ENCODE measurements around the gene GFRA4. TPM values are rescaled to one million over a fixed set of nuclear protein-coding genes. Genes with fewer than 3 reads are reported as not detected.
A peak's percentile ranks its signal among the peaks of the same experiment; 100 is the strongest.

Gene GFRA4, protein sequence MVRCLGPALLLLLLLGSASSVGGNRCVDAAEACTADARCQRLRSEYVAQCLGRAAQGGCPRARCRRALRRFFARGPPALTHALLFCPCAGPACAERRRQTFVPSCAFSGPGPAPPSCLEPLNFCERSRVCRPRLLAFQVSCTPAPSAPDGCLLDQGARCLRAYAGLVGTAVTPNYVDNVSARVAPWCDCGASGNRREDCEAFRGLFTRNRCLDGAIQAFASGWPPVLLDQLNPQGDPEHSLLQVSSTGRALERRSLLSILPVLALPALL
- 0.17 TPM for polyA plus RNA-seq (ENCODE audit: insufficient read length)
- long read RNA-seq, donor 1, result 0 reads
- long read RNA-seq, donor 2, result 0 reads
- long read RNA-seq, donor 3, result 0 reads
- long read RNA-seq, donor 4, result 0 reads
- long read RNA-seq, donor 5, result 0 reads
- long read RNA-seq, donor 6, result 0 reads
- long read RNA-seq, donor 7, result 0 reads
- long read RNA-seq, donor 8, result 0 reads

GRCh38 chr20:3663031-3663701 is at the start of gene GFRA4:
Gene GFRA4, minus strand, starts transcription at chr20:3663399. Its CDS starts 0 bp downstream, at chr20:3663399.
- no peak for DNase-seq

DNA sequence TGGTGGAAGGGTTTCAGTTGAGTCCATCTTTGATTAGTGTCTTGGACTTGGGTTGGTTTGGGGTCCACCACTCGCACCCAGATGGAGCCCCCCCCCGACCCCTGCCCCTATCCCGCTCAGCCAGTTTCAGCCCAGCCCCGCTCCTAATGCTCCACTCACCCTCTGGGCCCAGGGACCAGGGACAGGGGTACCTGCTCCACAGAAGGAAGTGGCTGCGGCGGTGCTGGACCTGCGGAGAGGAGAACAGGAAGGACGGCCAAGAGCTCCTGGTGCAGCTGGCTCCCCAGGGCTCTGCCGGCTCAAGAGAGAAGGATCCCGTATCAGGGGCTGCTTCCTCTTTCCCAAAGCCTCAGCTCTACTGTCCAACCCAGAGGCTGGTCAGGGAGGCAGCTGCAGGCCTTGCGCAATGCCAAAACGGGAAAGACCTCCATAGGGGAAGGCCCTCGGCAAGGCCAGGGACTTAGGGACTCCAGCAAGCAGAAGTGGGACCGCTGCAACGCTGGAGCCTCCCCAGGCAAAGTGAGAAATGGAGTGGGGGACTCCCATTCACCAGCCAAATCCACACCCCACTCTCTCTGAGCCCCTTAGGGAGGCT is 49.2 kb upstream of the GFRA4 start, which contains the start of gene SIGLEC1:
Gene SIGLEC1 (minus strand): TSS at position 322 of the 595 bp plus-strand sequence. CDS start 5,472 bp downstream, outside the sequence.
- DNase-seq, result no peak

- DNase-seq, result no peak
Measured at GRCh38 chr20:3711484-3711941, 48.3 kb upstream of the GFRA4 start.

DNA sequence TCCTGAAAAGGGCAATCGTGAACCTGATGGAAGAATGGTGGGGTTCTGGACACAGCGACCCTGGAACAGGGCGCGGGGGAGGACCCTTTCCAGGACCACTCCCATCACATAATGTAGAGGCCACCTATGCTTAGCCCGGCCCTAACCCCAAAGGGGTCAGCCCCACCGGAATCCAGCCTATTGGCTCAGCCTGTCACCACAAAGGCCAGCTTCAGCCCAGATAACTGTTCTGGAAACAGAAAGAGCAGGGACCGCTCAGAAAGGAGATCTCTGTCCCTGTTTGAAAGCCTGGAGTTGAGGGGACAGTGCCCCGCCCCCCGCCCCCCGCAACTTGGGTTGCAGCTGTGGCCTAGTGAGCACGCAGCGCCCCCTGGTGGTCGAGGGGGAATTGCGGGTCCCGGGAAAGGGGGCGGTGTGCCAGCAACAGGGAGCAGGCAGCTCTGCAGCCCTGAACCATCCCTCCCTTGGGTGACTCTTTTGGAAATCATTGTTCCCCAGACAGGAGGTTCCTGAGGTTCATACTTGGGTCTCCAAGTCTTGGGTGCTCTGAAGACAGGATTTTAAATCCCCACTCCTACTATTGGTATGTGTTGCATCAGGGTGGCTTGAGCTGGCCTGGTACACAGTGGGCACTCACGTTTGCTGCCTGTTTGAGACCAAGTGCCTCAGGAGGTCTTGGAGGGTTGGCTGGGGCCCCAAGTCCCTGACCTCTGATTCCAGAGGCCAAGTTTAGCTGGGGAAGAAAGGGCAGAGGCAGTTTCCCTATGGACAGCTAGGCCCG is 47.7 kb upstream of the GFRA4 start:
- peak; percentile 56 for DNase-seq

GRCh38 chr20:3710011-3710466 is 46.8 kb upstream of the GFRA4 start:
- no peak for DNase-seq

DNA sequence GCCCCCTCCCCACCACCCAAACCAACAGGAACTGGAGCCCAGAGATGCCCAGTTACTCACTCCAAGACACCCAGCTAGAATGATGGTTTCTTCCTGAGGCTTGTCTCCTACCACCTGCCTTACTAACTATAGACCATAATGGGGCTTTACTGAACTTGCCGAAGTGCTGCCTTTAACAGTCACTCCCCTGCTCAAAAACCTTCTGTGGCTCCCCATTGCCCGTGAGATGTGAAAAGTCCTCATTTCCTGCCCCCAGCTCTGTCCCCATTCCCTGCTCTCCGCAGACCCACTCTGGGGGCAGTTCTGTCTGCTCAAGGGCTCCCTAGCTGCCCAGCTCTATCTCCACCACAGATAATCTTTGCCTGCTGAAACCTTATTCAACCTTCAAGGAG is 44.3 kb upstream of the GFRA4 start:
- no peak for DNase-seq

DNA sequence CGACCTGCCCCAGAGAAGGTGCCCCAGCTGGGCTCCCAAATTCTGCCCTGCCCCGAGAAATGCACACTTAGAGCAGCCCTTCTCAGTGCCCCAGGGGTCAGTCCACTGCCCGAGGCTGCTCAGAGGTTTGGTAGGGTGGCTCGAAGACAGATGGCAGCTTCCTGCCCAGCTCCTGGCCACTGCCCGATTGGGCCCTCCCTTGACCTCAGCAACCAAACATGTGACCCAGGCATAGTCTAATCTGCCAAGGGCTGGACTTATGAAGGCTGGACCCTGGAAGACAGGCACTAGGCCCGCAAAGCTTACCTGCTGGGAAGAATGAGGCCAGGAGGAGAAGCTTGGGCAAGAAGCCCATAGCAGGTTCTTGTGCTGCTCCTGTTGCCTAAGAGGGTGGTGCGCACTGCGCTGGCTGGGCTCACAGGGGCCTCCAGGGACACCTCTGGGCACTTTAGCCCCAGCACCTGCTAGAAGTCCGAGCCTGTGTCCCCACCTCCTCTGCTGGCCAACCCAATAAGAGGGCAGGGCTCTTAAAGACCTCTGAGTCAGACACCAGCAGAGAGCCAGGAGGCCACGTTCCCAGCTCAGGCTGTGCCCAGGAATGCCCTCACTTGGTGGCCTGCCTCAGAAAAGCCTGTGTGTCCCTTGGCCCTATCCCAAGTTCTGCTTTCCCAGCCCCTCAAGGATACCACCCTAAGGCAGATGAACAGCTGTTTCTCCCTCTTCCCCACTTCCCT is 43.7 kb upstream of the GFRA4 start:
- DNase-seq, result no peak

DNA sequence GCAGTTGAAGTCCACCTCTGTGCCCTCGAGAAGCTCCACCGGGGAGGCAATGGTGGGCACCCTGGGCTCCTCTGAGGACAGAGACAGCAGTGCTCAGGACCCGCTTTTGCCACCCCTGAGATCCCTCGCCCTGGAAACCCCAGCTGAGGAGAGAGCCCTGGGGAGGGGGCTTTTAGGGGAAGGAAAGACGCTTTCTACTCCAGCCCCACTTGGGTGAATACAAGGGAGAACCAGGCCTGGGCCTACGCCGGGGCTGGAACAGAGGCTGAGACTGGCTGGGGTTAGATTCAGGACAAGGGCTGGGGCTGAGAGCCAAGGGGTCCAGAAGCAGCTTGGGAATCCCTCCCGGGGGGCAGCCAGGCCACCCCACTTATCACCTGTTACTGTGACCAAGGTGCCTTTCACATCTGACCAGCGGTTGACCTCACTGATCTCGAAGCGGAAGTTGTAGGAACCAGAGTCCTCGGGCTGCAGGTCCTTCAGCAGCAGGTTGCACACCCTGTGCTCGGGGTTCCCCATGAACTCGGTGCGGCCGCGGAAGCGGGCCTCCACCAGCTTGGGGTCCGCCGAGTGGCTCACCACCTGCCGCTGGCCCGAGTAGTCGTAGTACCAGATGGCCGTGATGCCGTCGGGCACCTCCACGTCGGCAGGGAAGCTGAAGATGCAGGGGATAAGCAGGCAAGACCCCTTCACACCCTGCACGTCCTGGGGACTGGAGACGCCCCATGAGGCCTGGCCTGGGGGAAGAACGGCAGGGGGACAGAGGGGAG is 43.0 kb upstream of the GFRA4 start:
- no peak for DNase-seq

GRCh38 chr20:3705491-3705969 is 42.3 kb upstream of the GFRA4 start:
- no peak for DNase-seq

DNA sequence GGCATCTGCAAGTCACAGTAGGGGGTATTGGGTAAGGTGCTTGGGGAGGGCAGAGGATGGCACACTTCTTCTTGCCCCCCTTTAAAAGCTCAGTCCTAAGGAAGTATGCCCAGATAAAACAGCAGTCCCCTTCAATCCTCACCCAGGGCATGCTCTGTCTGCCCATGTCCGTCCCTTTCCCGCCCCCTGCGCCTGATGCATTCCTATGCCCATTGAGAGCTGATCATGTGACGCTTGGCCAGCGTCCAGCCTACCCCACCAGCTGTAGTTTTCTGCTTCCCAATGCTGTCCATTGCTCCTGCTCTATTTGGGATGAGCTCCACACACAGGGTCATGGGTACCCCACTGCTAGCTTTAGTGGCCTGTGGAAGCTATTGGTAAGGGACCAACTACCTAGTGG is 40.9 kb upstream of the GFRA4 start:
- no peak for DNase-seq

GRCh38 chr20:3702611-3703391 is 39.6 kb upstream of the GFRA4 start:
- no peak for DNase-seq

DNA sequence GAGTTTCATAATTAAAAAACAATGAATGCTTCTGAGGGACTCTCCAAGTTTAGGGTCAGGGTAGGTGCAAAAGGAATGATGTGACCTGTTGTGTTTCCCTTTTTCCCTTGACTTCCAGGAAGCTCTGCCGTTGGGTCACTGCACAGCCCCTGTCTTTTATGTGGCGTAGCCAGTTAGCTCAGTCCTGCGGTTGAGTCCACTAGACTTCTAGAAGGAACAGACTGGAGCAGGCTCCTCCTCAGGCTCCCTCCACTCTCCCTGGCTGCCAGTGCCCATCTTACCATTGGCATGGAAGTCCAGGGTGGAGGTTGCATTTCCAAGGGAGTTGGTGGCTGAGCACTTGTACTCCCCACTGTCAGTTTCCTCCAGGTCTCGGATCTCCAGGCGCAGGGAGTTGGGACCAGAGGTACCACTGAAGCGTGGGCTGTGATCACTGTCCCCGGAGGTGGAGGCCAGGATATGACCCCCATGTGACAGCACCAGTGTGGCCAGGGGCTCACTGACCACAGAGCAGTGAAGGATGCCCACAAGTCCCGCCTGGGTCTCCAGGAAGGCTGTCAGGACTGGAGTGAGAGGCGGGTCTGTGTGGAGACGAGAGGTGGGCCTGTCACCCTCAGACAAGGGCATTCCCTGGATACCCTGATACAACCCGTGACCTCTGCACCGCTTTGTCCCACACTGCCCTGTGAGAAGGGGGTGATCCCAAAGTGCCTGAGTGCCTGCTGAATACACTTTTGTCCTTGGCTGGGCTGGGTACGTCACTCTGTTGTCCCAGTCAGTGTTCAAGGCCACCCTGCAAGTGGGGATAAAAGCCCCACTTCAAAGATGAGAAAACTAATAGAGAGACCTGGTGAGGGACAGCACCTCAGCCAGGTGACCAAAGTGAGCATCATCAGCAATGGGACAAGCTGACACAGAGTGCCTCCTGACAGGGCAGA is 38.1 kb upstream of the GFRA4 start:
- no peak for DNase-seq

GRCh38 chr20:3699037-3699436 is 35.8 kb upstream of the GFRA4 start:
- DNase-seq, result no peak

DNA sequence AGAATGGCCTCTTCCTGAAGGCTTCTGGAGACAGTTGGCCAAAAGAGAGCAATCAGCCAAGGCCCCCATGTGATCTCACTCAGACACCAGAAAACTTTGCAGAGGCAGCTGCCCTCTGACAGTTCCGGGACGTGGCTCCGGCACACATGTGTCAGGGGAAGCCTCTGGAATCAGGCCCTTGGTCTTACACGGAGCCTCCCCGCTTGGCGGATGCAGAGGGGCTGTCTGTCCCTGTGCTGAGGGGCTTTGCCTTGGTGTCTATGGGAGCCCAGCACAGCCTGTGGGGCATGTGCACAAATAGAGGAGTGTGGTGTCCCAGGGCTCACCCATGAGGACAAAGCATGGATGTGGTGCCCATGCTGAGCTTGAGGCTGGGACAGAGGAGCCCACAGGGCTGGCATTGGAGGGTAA is 35.4 kb upstream of the GFRA4 start:
- DNase-seq, result no peak

- no peak for DNase-seq
Measured at GRCh38 chr20:3697588-3698305, 34.5 kb upstream of the GFRA4 start.

GRCh38 chr20:3696745-3697587 is 33.8 kb upstream of the GFRA4 start:
- no peak for DNase-seq

GRCh38 chr20:3696200-3696599 is 33.0 kb upstream of the GFRA4 start:
- no peak for DNase-seq

All from left kidney (tissue), 8 donors.